Neutrophil (primary cell): ENCODE results near the gene OSBP2.

ENCODE experiments used
- H3K27ac ChIP-seq: fragments of 200-600 bp; sonication (generic); 2 replicates; pipeline ENCODE4 v1.5.1; 2016; ENCODE audit warnings: mild to moderate bottlenecking, moderate library complexity
- H3K27me3 ChIP-seq: fragments of 200-600 bp; sonication (generic); 2 replicates; pipeline ENCODE4 v1.6.0; 2016; ENCODE audit warnings: mild to moderate bottlenecking
- H3K36me3 ChIP-seq: fragments of 200-600 bp; sonication (generic); 2 replicates; pipeline ENCODE4 v1.5.1; 2017
- H3K4me1 ChIP-seq, 2 experiments: fragments of 200-600 bp in 1 of 2; sonication (generic) in 1 of 2; 1 replicate in 1 of 2; 2 replicates in 1 of 2; pipeline versions ENCODE4 v1.5.1 to v1.6.1; 2013 to 2016; ENCODE audit warnings: low read depth in 1 of 2, low read length in 1 of 2, mild to moderate bottlenecking in 1 of 2, moderate library complexity in 1 of 2; ENCODE audit not compliant: control insufficient read depth in 1 of 2, insufficient read depth in 1 of 2
- H3K4me3 ChIP-seq, 2 experiments: fragments of 200-600 bp in 1 of 2; sonication (generic) in 1 of 2; 1 replicate in 1 of 2; 2 replicates in 1 of 2; pipeline ENCODE4 v1.5.1; 2013 to 2016; ENCODE audit warnings: low read depth in 1 of 2, low read length in 1 of 2, mild to moderate bottlenecking in 1 of 2, moderate library complexity in 1 of 2
- H3K9me3 ChIP-seq: fragments of 200-600 bp; sonication (generic); 2 replicates; pipeline ENCODE4 v1.5.1; 2016
- CTCF ChIP-seq: fragments of 200-600 bp; sonication (generic); IDR thresholded peaks from 2 replicates; pipeline ENCODE4 v1.5.1; 2016; ENCODE audit warnings: antibody characterized with exemption

The OSBP2 gene

GRCh38 chr22:30883586-30884145, 189.0 kb downstream of the OSBP2 start:
- Histone ChIP-seq H3K4me1 (no peaks in the 10 kb centered on the region), H3K27ac (no peak overlapping the region), H3K4me3 (no peak overlapping the region), H3K9me3 (no peaks in the 10 kb centered on the region), H3K36me3 (no peaks in the 10 kb centered on the region), H3K27me3 (no peaks in the 10 kb centered on the region)
- TF ChIP-seq CTCF = no peak

DNA sequence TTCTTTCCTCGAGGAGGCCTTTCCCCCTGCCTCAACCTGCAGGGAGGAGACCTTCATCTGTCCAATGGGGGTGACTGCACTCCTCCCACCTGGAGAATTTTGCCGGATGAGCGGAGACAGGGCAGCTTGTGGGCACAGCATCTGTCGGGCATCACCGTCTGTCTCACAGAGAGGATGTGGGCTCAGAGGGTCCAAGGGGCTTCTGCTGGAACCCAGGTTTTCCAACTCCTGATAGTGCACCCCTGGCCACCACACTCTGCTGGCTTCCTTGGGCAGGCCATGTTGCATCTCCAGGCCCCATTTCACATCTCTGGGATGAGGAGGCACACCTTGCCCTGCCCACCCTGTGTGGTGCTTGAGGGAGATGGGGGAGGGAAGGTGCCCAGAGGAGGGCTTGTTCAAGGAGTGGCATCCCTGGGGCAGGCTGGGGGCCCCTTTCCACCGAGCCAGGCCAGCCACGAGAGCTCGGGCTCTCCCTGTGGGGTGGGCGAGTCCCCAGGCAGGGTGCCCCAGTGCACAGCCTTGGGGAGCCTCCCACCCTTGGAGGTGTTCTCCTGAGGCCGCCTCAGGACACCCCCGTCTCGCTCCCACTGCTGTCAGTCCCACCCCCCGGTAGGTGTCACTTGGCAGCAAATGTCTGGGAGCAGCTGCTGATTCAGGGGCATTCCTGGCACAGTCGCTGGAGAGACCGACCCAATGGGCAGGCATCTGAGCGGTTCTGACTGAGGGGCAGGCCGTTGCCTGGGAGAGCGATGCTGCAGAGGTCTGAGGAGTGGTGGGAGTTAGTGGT, 189.7 kb downstream of the OSBP2 start:
- no peaks in the 10 kb centered on the region for H3K9me3 ChIP-seq
- H3K4me3 ChIP-seq = no peak overlapping the region
- TF ChIP-seq CTCF = no peak
- H3K27ac ChIP-seq = no peak overlapping the region
- H3K4me1 ChIP-seq = no peaks in the 10 kb centered on the region
- no peaks in the 10 kb centered on the region for H3K27me3 ChIP-seq
- H3K36me3 ChIP-seq = no peaks in the 10 kb centered on the region

DNA sequence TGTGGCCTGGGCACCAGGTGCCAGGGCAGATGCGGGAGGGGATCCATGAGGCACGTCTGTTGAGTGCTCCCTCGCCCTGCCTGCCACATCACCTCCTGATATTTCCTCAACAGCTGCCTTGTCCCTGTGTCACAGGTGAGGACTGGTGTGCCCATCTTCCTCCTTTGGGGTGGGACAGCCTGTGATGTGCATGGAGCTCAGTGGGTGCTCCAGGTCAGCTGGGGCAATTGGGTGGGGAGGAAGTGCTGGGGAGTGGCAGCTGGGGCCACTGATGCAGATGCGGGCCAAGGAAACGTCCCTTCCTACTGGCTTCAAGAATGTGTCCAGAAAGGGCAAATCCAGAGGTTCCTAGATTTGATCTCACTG, 190.3 kb downstream of the OSBP2 start:
- TF ChIP-seq CTCF = no peak
- Histone ChIP-seq H3K4me3 (no peak overlapping the region), H3K9me3 (no peaks in the 10 kb centered on the region), H3K27me3 (no peaks in the 10 kb centered on the region), H3K4me1 (no peaks in the 10 kb centered on the region), H3K36me3 (no peaks in the 10 kb centered on the region), H3K27ac (no peak overlapping the region)

DNA sequence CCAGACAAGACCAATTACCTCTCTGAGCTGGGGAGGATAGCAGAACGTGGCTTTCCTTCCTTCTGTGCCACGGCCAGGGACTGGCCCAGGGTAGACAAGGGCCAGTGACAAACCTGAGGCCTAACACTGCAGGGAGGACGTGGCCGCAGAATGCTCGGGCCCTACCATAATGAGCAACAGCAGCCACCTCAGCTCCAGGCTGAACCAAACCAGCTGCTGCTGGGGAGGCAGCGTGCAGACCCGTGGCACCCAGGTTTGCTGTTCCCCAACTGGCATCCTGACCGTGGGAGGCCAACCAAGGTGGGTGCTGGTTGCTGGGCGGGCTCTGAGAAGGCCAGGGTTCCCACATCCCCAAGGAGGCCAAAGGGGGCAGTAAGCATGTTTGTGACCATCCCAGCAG, 190.9 kb downstream of the OSBP2 start:
- no peaks in the 10 kb centered on the region for H3K36me3 ChIP-seq
- no peak for TF ChIP-seq CTCF
- no peak overlapping the region for H3K4me3 ChIP-seq
- no peaks in the 10 kb centered on the region for H3K27me3 ChIP-seq
- H3K27ac ChIP-seq = no peak overlapping the region
- no peaks in the 10 kb centered on the region for H3K4me1 ChIP-seq
- H3K9me3 ChIP-seq = no peaks in the 10 kb centered on the region

- Histone ChIP-seq H3K27ac (no peak overlapping the region), H3K4me1 (no peaks in the 10 kb centered on the region), H3K4me3 (no peak overlapping the region), H3K27me3 (no peaks in the 10 kb centered on the region), H3K9me3 (no peaks in the 10 kb centered on the region), H3K36me3 (no peaks in the 10 kb centered on the region)
- TF ChIP-seq CTCF = no peak
These were observed 192.8 kb downstream of the OSBP2 start for GRCh38 chr22:30887453-30887852.
